GM12801 (cell line): ENCODE results near the gene ROR1.

Experiments
- TF ChIP-seq, protein P1 (sequence below): IDR thresholded peaks from one replicate; pipeline ENCODE4 v1.5.1; 2011; ENCODE audit warnings: control low read depth; ENCODE audit not compliant: insufficient read length; ENCODE audit errors: extremely low read depth

Gene ROR1

DNA sequence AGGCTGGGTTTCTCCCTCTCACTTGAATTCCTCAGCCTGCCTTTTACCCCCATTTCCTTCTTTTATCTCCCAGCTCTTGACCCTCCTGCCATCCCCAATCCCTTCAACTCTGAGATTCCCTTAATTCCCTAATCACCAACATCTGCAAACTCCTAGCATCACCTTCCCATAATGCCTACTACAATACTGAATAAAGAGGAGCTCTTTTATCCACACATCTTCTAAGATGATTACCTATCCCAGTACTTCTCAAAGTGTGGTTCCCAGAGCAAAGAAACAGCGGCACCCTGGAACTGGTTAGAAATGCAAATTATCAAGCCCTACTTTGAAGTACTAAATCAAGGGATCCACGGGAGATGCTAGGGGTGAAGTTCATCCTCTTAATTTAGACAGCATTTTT, 408.4 kb downstream of the ROR1 start:
- TF ChIP-seq, protein P1, sequence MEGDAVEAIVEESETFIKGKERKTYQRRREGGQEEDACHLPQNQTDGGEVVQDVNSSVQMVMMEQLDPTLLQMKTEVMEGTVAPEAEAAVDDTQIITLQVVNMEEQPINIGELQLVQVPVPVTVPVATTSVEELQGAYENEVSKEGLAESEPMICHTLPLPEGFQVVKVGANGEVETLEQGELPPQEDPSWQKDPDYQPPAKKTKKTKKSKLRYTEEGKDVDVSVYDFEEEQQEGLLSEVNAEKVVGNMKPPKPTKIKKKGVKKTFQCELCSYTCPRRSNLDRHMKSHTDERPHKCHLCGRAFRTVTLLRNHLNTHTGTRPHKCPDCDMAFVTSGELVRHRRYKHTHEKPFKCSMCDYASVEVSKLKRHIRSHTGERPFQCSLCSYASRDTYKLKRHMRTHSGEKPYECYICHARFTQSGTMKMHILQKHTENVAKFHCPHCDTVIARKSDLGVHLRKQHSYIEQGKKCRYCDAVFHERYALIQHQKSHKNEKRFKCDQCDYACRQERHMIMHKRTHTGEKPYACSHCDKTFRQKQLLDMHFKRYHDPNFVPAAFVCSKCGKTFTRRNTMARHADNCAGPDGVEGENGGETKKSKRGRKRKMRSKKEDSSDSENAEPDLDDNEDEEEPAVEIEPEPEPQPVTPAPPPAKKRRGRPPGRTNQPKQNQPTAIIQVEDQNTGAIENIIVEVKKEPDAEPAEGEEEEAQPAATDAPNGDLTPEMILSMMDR: no peak

DNA sequence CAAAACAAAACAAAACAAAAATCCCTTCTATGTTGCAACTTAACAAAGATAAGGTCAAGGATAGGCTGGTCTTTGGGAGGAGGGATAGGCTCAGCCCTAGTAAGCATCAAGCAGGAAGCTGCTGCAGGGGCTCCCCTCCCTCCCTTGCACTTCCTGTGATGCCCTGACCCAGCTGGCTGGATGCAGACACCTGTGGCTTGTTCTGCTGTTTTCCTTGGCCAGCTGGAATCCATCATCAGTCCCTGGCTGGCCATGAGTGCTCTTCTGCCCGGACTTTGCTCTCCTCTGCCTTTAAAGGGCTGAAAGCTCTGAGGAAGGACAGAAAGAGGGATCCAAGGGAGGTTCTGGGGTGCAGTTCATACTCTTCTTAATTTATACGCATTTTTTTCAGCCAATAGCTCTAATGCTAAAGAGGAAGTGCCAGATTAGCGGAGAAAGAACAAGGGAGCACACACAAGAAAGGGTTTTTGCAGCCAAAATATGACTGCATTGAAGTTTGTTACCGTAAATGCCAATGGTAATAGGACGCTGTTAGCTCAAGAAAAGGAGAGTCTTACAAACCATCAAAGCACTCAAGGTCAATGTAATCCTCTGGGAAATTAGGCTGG, 409.7 kb downstream of the ROR1 start:
- TF ChIP-seq, protein P1: no peak

DNA sequence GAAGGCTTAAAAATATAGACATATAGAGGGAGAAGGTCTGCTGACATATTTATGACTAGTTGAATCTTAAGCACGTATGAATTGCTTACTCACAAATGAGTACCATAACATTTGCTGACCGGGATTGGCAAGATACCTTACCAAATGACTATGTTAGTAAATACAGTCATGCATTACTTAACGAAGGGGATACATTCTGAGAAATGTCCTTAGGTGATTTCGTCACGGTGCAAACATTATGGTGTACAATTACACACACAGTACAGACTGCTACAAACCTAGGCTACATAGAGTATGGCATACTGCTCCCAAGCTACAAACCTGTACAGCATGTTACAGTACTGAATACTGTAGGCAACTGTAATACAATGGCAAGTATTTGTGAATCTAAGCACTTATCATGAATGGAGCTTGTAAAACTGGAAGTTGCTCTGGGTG, 410.2 kb downstream of the ROR1 start:
- TF ChIP-seq, protein P1: no peak

DNA sequence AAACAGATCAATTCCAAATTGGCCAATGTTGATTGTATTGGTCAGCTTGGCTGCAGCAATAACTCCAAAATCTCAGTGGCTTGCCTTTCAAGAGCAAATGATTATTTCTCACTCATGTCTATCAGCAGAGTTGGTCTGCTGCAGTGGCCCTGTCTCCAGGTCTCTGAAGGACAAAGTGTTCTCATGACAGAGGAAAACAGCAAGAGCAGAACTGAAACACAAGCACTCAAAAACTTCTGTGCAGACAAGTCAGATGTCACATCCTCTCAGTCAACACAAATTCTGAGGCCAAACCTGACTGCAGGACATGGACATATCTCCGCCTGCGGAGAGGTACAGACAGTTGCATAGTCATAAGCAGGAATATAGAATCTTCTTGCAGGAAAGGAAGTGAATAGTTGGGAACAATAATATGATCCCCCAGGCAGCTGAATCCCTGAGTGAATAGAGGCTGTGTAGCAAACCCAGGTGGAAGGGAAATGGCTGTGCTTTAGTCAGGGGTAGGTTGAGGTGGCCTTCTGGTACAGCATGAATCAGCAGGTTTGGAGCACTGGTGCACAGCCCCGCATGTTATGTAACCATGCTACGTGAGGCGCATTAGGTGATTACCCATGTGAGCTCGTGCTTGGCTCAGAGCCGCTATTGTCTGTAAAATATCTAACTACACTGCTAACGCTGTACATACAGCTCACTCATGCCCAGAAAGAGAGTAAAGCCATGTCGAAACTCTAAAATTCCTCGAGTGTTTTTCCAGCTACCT, 412.5 kb downstream of the ROR1 start:
- TF ChIP-seq, protein P1: no peak

DNA sequence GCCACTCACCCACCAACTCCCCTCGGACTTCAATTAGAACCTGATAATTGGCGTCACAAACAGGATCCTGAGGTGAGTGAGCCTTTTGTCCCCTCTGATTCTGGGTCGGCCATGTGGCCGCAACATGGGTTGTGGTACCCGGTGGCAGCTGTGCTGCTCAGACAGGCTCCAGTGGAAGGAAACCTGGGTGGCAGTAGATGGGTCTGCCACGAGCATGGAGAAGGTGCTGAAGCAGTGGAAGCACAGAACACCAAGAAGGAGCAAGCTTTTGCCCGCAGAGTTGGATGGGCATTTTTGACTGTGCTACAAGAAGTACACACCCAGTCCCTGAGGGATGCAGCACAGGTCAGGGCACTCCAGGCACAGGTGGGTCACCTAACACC, 413.1 kb downstream of the ROR1 start:
- TF ChIP-seq, protein P1: no peak

DNA sequence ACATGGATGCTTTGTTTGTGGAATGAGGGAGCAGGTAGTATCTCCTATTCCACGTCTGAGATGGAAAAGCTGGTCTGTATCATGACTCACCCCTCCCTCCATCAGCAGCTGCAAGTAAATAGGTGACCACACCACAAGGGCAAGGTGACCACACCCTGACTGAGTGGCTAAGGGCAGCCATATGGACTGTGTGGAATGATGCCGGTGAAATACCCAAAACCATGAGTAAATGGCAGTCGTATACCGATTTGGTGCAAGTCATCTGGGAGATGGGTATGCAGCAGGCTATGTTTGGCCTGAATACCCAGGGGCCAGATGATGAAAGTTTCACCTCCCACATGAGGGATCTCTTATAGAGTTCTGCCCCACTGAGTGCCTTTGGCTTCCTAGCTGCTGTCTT, 413.8 kb downstream of the ROR1 start:
- TF ChIP-seq, protein P1: no peak

DNA sequence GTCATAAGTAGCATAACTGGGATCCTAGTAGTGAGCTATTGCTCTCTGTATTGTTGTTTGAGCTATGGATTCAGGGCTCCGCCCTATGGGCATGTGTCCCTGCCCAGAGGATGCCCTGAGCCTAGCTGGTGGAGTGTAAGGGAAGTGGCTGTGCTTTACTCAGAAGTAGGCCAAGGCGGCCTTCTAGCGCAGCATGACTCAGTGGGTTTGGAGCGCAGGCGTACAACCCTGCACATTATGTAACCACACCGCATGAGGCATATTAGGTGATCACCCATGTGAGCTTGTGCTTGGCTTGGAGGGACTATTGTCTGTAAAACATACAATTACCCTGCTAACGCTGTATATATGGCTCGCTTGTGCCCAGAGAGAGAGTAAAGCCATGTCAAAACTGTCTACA, 418.5 kb downstream of the ROR1 start:
- TF ChIP-seq, protein P1: no peak
